ENCODE measurements around the gene CCDC85C. TPM values are rescaled to one million over a fixed set of nuclear protein-coding genes. Genes with fewer than 3 reads are reported as not detected.

Gene CCDC85C
- total and polyA plus RNA-seq, 4 experiments from 2014 or later, result 0.36 to 14.4 (median 7.9) TPM

DNA sequence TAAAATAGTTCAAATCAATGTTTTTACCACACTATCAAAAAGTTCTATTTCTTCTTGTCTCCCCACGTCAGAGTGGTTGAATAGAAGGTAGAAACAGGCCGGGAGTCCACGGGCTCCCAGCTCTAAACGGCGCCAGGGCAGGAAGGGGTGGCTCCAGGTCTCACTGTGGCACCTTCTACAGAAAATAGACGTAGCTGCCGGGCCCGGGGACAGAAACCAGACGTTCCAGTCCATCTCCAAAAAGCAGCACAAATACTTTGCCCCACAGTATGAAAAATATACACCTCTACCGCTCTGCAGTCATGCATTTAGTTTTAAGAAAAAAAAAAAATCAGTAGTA, 91.9 kb downstream of the CCDC85C start:
- Histone ChIP-seq H3K9me3 (ENCODE audit: control insufficient read depth in 1 of 2, low read length in 2 of 2) (no peaks in the 10 kb centered on the region), H3K4me1 (ENCODE audit: insufficient read depth, low read length) (no peaks in the 10 kb centered on the region), H3K27me3 (ENCODE audit: insufficient read depth, low read length) (no peaks in the 10 kb centered on the region), H3K36me3 (ENCODE audit: insufficient read depth, low read length) (peaks cover 20% of the 10 kb centered on the region), H3K4me3 (ENCODE audit: low read length in 2 of 2) (no peak overlapping the region), H3K27ac (ENCODE audit: low read depth, low read length) (no peak overlapping the region)
- ChIA-PET CTCF (ENCODE audit: partially characterized antibody) (interaction anchor here (1.4 kb wide), 1 partner anchor 116 kb away, joined by 5 read pairs; no protein-coding TSS in a partner anchor), POLR2A (ENCODE audit: partially characterized antibody) (interaction anchor here (0.8 kb wide), 1 partner anchor 31 kb away, joined by 3 read pairs; the partner anchor contains the start of genes CCNK and SETD3)
- Mint-ChIP-seq H3K27ac (peak overlapping the region in 2 of 7 donors; percentile 16 to 22), H3K9me3 (no peaks in the 10 kb centered on the region), H3K4me1 (no peaks in the 10 kb centered on the region), H3K27me3 (no peaks in the 10 kb centered on the region), H3K4me3 (no peak overlapping the region), H3K36me3 (peaks cover 16 to 54% of the 10 kb centered on the region in 2 donors)
- no peak for DNase-seq
- intact Hi-C loops (cut with micrococcal nuclease), result no loop called here

DNA sequence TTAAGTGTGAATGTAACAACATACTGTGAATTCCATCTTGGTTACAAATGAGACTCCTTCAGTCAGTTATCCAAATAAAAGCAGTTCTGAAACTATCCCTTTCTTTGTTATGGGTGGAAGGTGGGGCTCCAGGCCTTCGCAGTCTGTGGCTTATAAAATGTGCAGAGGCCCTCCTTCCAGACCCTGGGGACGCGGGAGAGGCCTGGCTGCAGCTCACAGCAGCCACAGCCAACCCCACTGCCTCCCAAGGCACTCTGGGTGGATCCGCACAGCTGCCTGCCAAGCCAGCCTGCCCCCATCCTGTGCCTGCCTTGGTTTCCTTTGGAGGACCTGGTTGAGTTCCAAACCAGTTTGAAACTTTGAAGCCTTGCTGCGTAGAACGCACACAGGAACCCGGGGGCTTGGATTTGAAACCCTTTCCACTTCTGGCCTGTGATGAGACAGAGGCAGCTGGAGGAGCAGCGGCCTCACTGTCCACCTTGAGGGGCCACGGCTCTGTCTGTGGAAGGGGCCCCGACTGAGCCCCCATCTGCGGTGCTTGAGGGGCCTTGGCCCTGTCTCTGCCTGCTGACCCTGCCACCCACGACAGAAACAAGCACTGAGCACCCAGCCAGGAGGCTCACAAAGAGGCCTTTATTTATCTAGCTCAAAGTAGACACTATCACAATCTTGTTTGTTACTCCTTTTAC, 92.4 kb downstream of the CCDC85C start:
- CTCF ChIA-PET (ENCODE audit: partially characterized antibody), result interaction anchor here (1.4 kb wide), 1 partner anchor 117 kb away, joined by 5 read pairs; no protein-coding TSS in a partner anchor
- Histone ChIP-seq H3K4me3 (ENCODE audit: low read length in 2 of 2) (no peak overlapping the region), H3K36me3 (ENCODE audit: insufficient read depth, low read length) (peaks cover 25% of the 10 kb centered on the region), H3K27me3 (ENCODE audit: insufficient read depth, low read length) (no peaks in the 10 kb centered on the region), H3K4me1 (ENCODE audit: insufficient read depth, low read length) (no peaks in the 10 kb centered on the region), H3K27ac (ENCODE audit: low read depth, low read length) (no peak overlapping the region), H3K9me3 (ENCODE audit: control insufficient read depth in 1 of 2, low read length in 2 of 2) (no peaks in the 10 kb centered on the region)
- no peaks in the 10 kb centered on the region for H3K4me1 Mint-ChIP-seq
- no peak for DNase-seq
- peak overlapping the region in 3 of 7 donors; percentile 16 to 29 (median 22) for H3K27ac Mint-ChIP-seq
- intact Hi-C loops (cut with micrococcal nuclease), result no loop called here
- H3K36me3 Mint-ChIP-seq, result peaks cover 21 to 59% of the 10 kb centered on the region in 2 donors
- no peaks in the 10 kb centered on the region for H3K27me3 Mint-ChIP-seq
- H3K9me3 Mint-ChIP-seq, result no peaks in the 10 kb centered on the region
- H3K4me3 Mint-ChIP-seq, result no peak overlapping the region
- POLR2A ChIA-PET (ENCODE audit: partially characterized antibody), result interaction anchor here (0.8 kb wide), 1 partner anchor 31 kb away, joined by 3 read pairs; the partner anchor contains the start of genes CCNK and SETD3

DNA sequence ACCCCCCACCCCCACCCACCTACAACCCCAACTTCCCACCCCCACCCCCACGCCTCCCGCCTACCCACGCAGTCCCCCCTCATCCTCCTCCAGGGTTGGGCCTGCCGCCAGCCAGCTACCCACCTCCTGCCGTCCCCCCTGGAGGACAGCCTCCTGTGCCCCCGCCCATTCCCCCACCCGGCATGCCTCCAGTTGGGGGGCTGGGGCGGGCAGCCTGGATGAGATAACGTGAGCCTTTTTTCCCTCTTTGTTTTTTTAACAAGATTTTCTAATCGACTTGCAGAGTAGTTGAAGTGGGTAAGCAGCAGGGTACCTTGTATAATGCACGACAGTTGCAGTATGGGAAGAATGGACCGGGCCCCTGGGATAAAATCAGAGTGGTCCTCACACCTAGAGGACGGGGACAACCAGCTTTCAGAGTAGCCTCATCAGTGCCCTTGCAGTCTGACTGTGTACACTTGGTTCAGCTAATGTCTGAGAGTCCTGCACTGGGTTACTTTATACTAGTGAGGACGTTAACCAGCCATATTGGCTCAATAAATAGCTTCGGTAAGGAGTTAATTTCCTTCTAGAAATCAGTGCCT, 93.4 kb downstream of the CCDC85C start:
- H3K27ac Mint-ChIP-seq, result peak overlapping the region in 1 of 7 donors; percentile 48
- H3K4me3 Mint-ChIP-seq, result no peak overlapping the region
- H3K36me3 ChIP-seq (ENCODE audit: insufficient read depth, low read length), result peaks cover 34% of the 10 kb centered on the region
- DNase-seq, result no peak
- H3K4me3 ChIP-seq (ENCODE audit: low read length in 2 of 2), result no peak overlapping the region
- H3K36me3 Mint-ChIP-seq, result peaks cover 30 to 68% of the 10 kb centered on the region in 2 donors
- H3K4me1 ChIP-seq (ENCODE audit: insufficient read depth, low read length), result no peaks in the 10 kb centered on the region
- no peaks in the 10 kb centered on the region for H3K9me3 Mint-ChIP-seq
- intact Hi-C loops (cut with micrococcal nuclease), result no loop called here
- no peaks in the 10 kb centered on the region for H3K27me3 ChIP-seq (ENCODE audit: insufficient read depth, low read length)
- no peak overlapping the region for H3K27ac ChIP-seq (ENCODE audit: low read depth, low read length)
- H3K4me1 Mint-ChIP-seq, result no peaks in the 10 kb centered on the region
- ChIA-PET POLR2A (ENCODE audit: partially characterized antibody) (no interaction called here), CTCF (ENCODE audit: partially characterized antibody) (interaction anchor here (1.4 kb wide), 1 partner anchor 118 kb away, joined by 5 read pairs; no protein-coding TSS in a partner anchor)
- H3K27me3 Mint-ChIP-seq, result no peaks in the 10 kb centered on the region
- no peaks in the 10 kb centered on the region for H3K9me3 ChIP-seq (ENCODE audit: control insufficient read depth in 1 of 2, low read length in 2 of 2)

DNA sequence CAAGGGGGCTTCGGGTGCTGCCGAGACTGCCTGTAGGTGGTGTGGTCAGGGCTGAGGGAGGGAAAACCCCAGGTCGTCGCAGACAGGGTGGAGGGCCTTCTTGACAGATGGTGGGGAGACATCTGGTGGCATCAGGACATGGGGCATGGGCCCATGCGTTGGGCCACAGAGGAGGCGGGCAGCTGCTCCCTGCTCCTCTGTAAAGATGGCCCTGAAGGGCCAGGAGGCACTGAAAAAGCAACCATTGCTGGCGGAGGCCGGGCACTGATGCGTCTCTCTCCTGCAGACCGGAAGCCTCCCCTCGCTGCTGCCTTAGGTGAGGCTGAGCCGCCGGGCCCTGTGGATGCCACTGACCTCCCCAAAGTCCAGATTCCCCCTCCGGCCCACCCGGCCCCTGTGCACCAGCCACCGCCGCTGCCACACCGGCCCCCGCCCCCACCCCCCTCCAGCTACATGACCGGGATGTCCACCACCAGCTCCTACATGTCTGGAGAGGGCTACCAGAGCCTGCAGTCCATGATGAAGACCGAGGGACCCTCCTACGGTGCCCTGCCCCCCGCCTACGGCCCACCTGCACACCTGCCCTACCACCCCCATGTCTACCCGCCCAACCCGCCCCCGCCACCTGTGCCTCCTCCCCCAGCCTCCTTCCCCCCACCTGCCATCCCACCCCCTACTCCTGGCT, 94.0 kb downstream of the CCDC85C start:
- intact Hi-C loops (cut with micrococcal nuclease), result no loop called here
- H3K27me3 Mint-ChIP-seq, result no peaks in the 10 kb centered on the region
- Histone ChIP-seq H3K27ac (ENCODE audit: low read depth, low read length) (no peak overlapping the region), H3K27me3 (ENCODE audit: insufficient read depth, low read length) (no peaks in the 10 kb centered on the region), H3K9me3 (ENCODE audit: control insufficient read depth in 1 of 2, low read length in 2 of 2) (no peaks in the 10 kb centered on the region), H3K4me3 (ENCODE audit: low read length in 2 of 2) (no peak overlapping the region), H3K36me3 (ENCODE audit: insufficient read depth, low read length) (peaks cover 41% of the 10 kb centered on the region), H3K4me1 (ENCODE audit: insufficient read depth, low read length) (no peaks in the 10 kb centered on the region)
- H3K4me1 Mint-ChIP-seq, result no peaks in the 10 kb centered on the region
- no peak overlapping the region for H3K4me3 Mint-ChIP-seq
- ChIA-PET CTCF (ENCODE audit: partially characterized antibody) (no interaction called here), POLR2A (ENCODE audit: partially characterized antibody) (no interaction called here)
- no peak overlapping the region for H3K27ac Mint-ChIP-seq
- DNase-seq, result peak in 1 of 5 donors; percentile 33
- H3K9me3 Mint-ChIP-seq, result peaks cover 0 to under 1% (median 0%) of the 10 kb centered on the region in 8 donors
- H3K36me3 Mint-ChIP-seq, result peaks cover 36 to 75% of the 10 kb centered on the region in 2 donors

DNA sequence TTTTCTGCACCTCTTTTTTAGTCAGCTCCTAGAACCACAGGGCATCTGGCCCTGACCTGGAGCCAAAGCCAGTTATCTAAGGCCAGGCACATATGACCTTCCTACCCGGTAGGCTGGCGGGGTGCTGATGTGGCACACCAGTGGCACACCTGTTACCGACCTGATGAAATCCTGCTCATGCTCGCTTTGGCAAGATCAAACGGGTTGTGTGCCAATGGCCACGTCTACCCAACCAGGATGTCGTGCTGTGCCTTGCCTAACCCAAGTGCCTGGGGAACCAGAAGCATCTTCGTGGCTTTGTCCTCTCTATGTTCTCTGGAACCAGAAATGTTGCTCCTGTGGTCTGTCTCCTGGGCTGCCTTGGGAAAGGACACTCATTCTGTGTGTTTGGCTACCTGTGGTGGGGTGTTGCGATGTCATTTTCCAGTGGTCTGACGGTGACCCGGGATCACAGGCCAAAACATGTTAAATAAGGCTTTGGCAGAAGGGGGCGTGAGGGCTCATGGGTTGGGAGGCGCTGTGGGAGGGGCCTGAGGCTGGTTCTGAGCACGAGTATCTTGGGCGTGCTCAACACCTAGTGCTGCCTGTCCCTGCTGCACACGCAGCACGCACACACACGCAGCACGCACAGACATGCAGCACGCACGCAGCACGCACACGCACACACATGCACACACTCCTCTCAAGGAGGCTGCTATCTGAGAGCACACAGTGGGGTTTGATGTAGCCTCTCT, 94.9 kb downstream of the CCDC85C start:
- Histone ChIP-seq H3K36me3 (ENCODE audit: insufficient read depth, low read length) (peaks cover 50% of the 10 kb centered on the region), H3K4me3 (ENCODE audit: low read length in 2 of 2) (no peak overlapping the region), H3K27me3 (ENCODE audit: insufficient read depth, low read length) (no peaks in the 10 kb centered on the region), H3K4me1 (ENCODE audit: insufficient read depth, low read length) (no peaks in the 10 kb centered on the region), H3K27ac (ENCODE audit: low read depth, low read length) (no peak overlapping the region), H3K9me3 (ENCODE audit: control insufficient read depth in 1 of 2, low read length in 2 of 2) (no peaks in the 10 kb centered on the region)
- H3K4me3 Mint-ChIP-seq, result no peak overlapping the region
- ChIA-PET POLR2A (ENCODE audit: partially characterized antibody) (interaction anchor here (1.0 kb wide), 1 partner anchor 19 kb away, joined by 3 read pairs; no protein-coding TSS in a partner anchor), CTCF (ENCODE audit: partially characterized antibody) (no interaction called here)
- DNase-seq, result no peak
- H3K36me3 Mint-ChIP-seq, result peaks cover 44 to 81% of the 10 kb centered on the region in 2 donors
- no peaks in the 10 kb centered on the region for H3K4me1 Mint-ChIP-seq
- H3K27ac Mint-ChIP-seq, result peak overlapping the region in 5 of 7 donors; percentile 36 to 71 (median 62)
- H3K27me3 Mint-ChIP-seq, result no peaks in the 10 kb centered on the region
- intact Hi-C loops (cut with micrococcal nuclease), result no loop called here
- H3K9me3 Mint-ChIP-seq, result peaks cover 0 to 2% (median 0%) of the 10 kb centered on the region in 8 donors

DNA sequence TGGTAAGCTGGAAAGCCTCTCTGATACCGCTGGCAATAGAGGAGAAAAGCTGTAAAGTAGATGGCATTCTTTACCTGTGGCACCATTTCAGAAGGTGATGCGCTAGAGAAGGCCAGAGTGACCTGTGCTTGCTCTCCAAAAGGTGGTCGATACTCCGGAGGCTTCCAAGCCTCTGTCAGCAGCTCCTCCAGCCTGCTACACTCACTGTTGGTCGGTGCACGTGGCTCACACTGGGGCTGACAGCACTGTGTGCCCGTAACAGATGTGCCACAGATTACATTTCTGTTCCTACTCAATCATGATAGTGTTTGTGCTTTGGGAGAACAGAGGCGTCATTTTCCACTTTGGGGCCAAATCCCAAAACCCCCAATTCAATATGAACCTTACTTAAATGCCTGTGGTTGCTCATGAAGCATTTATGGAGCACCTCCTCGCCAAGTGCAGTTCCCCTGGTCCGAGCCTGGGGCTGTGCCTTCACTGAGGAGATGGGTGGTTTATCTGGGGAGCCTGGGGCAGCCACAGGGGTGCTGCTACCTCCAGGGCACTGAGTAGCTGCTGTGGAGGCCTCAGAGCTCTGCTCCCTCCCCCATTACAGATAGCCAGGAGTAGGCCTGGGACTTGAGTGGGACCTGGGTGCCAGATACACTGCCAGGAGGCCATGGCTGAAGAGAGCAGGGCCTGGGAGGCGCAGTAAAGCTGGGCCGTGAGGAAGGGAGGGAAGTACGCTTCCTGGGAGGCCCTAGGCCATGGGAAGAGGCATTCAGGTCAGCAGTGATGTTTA, 96.0 kb downstream of the CCDC85C start:
- Histone ChIP-seq H3K27ac (ENCODE audit: low read depth, low read length) (no peak overlapping the region), H3K4me3 (ENCODE audit: low read length in 2 of 2) (no peak overlapping the region), H3K4me1 (ENCODE audit: insufficient read depth, low read length) (no peaks in the 10 kb centered on the region), H3K9me3 (ENCODE audit: control insufficient read depth in 1 of 2, low read length in 2 of 2) (no peaks in the 10 kb centered on the region), H3K27me3 (ENCODE audit: insufficient read depth, low read length) (no peaks in the 10 kb centered on the region), H3K36me3 (ENCODE audit: insufficient read depth, low read length) (peaks cover 60% of the 10 kb centered on the region)
- peaks cover 52 to 85% of the 10 kb centered on the region in 2 donors for H3K36me3 Mint-ChIP-seq
- peak overlapping the region in 3 of 7 donors; percentile 12 to 63 (median 52) for H3K27ac Mint-ChIP-seq
- ChIA-PET POLR2A (ENCODE audit: partially characterized antibody) (interaction anchor here (1.0 kb wide), 1 partner anchor 18 kb away, joined by 3 read pairs; no protein-coding TSS in a partner anchor), CTCF (ENCODE audit: partially characterized antibody) (no interaction called here)
- H3K4me3 Mint-ChIP-seq, result no peak overlapping the region
- DNase-seq, result peak in 1 of 5 donors; percentile 35
- no peaks in the 10 kb centered on the region for H3K27me3 Mint-ChIP-seq
- no peaks in the 10 kb centered on the region for H3K4me1 Mint-ChIP-seq
- H3K9me3 Mint-ChIP-seq, result peaks cover 0 to 2% (median 0%) of the 10 kb centered on the region in 8 donors
- intact Hi-C loops (cut with micrococcal nuclease), result no loop called here
